Activated T-helper 1 cell treated with anti-CD3 and anti-CD28 coated beads, Interleukin-12 subunit alpha, Interleukin-12 subunit beta, Interleukin-2, Interleukin-4 antibody, amounts not matched to agents 30 ng/mL and 10 ng/mL and 1 ng/mL, durations not matched to agents 14 hours and 24 hours and 36 hours (primary cell): ENCODE results near the gene RPS6KB1. TPM values are rescaled to one million over a fixed set of nuclear protein-coding genes. Genes with fewer than 3 reads are reported as not detected.
"Not testable (repeated sequence)": the region's sequence is repeated elsewhere in the genome, so short reads cannot be mapped to it uniquely, and the experiment has no call there.

Source experiments
- DNase-seq: peaks from one replicate; pipeline ENCODE4 v3.0.0; 2021; ENCODE audit warnings: low spot score
- H3K27ac Mint-ChIP-seq: one replicate; pipeline ENCODE4 v1.8.0; 2021; ENCODE audit warnings: mild to moderate bottlenecking, mixed read lengths
- H3K27me3 Mint-ChIP-seq: one replicate; pipeline ENCODE4 v1.8.0; 2022; ENCODE audit warnings: mild to moderate bottlenecking, moderate library complexity, mixed read lengths; ENCODE audit not compliant: insufficient read depth
- H3K36me3 Mint-ChIP-seq: one replicate; pipeline ENCODE4 v1.8.0; 2021; ENCODE audit warnings: low read depth, mixed read lengths
- H3K4me1 Mint-ChIP-seq: one replicate; pipeline ENCODE4 v1.8.0; 2021; ENCODE audit warnings: low read depth, mixed read lengths
- H3K4me3 Mint-ChIP-seq: one replicate; pipeline ENCODE4 v1.8.0; 2021; ENCODE audit warnings: mild to moderate bottlenecking, moderate library complexity, mixed read lengths
- H3K9me3 Mint-ChIP-seq: one replicate; pipeline ENCODE4 v1.8.0; 2021; ENCODE audit warnings: mixed read lengths
- intact Hi-C: fragments of 100-400 bp; cut with micrococcal nuclease; formaldehyde crosslinking; loops from one replicate; pipeline ENCODE4 v1.15.1; 2024
- total RNA-seq: library from RNA; stranded (reverse); gene quantifications from 2 replicates; pipeline ENCODE4 v1.2.3, GENCODE V29; 2022

RPS6KB1 gene
- total RNA-seq, result 67.6 and 82.7 TPM in 2 replicates

GRCh38 chr17:59892924-59893675 is at the start of gene RPS6KB1, which contains the start of gene TUBD1:
Gene RPS6KB1 (plus strand): TSS chr17:59893121. CDS start chr17:59893185, 64 bp downstream.
Gene TUBD1 (minus strand): TSS chr17:59892943. CDS start chr17:59891002, 1,941 bp downstream.
- Mint-ChIP-seq H3K27me3 (peaks cover 3% of the 10 kb centered on the region), H3K36me3 (peaks cover 14% of the 10 kb centered on the region), H3K4me1 (peaks cover 58% of the 10 kb centered on the region), H3K9me3 (no peaks in the 10 kb centered on the region), H3K4me3 (peak within 1 kb of the TSS; percentile 100), H3K27ac (peak within 1 kb of the TSS; percentile 99)
- DNase-seq, result peak; percentile 98
- intact Hi-C loops, result loop anchor here (1.0 to 5.0 kb wide), 11 partner anchors 46 to 738 kb away; partner anchors contain the start of genes CLTC, DHX40, PRR11 and PTRH2

DNA sequence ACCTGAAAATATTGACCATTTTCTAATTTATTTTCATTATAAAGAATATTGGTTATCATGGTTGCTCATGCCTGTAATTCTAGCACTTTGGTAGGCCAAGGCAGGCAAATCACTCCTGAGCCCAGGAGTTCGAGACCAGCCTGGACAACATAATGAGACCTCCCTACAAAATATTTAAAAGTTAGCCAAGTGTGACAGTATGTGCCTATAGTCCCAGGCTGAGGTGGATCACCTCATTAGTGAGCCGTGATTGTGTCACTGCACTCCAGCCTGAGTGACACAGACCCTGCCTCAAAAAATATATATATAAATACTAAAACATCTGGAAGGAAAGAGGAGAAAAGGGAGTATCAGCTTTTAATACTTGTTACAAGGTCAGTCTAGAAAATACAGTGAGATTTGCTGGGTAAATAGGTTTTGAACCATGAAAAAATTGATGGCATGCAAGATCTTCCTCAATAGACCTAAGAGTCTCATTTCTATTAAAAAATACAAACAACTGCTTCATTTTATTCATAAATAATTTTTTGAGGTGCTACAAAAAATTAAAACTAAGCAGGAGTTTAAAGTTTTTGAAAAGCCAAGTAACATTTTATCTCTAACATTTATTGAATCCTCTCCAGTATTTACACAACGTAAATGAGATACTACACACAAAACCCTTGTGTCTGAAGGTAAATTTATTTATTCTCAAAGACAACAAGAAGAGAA is 47.9 kb upstream of the RPS6KB1 start:
- DNase-seq, result no peak
- H3K36me3 Mint-ChIP-seq, result peaks cover 34% of the 10 kb centered on the region
- peaks cover 2% of the 10 kb centered on the region for H3K27me3 Mint-ChIP-seq
- H3K4me1 Mint-ChIP-seq, result peaks cover 67% of the 10 kb centered on the region
- H3K4me3 Mint-ChIP-seq, result peak overlapping the region; percentile 71
- peak overlapping the region; percentile 93 for H3K27ac Mint-ChIP-seq
- no peaks in the 10 kb centered on the region for H3K9me3 Mint-ChIP-seq
- intact Hi-C loops, result loop anchor here (5.0 kb wide), 4 partner anchors 97 to 483 kb away; no protein-coding TSS in a partner anchor

DNA sequence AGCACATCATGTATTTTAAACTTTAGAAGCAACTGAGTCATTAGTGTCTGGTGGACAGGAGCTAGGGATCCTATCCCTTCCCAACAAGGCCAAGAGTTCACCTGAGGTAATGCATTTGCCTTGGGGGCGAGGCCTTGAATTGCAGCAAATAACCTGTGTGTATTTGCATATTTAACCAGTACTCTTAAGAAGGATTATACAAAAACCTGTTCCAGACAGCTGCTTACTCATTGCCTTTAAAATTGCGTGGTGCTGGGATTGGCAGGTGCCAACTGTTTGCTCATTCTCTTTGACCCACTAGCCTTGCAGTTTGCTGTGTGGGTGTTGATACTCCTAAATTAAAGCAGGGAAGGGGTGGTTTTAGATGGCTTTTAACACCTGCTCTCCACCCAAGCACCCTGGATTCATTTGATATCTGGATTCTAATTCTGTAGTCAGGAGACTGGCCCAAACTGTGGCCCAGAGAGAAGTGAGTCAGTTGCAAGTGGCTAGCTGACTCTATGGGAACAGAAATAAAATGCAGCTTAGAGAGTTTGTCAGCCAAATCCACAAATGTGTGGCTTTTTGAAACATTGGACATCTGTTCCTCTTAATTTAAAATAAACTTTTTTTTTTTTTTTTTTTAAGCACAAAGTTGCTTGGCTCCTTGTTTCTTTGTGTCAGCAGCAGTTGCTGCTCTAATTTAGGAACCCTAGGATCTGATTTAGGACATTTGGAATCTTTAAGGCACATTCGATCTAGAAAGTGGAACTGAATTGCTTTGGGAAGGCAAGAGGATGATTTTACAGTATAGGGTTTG is 47.1 kb upstream of the RPS6KB1 start:
- Mint-ChIP-seq H3K9me3 (no peaks in the 10 kb centered on the region), H3K27ac (peak overlapping the region; percentile 94), H3K36me3 (peaks cover 26% of the 10 kb centered on the region), H3K4me3 (peak overlapping the region; percentile 71), H3K27me3 (no peaks in the 10 kb centered on the region), H3K4me1 (peaks cover 67% of the 10 kb centered on the region)
- intact Hi-C loops, result loop anchor here (1.0 to 5.0 kb wide), 11 partner anchors 8 to 483 kb away; partner anchors contain the start of genes RPS6KB1 and TUBD1
- DNase-seq, result no peak

DNA sequence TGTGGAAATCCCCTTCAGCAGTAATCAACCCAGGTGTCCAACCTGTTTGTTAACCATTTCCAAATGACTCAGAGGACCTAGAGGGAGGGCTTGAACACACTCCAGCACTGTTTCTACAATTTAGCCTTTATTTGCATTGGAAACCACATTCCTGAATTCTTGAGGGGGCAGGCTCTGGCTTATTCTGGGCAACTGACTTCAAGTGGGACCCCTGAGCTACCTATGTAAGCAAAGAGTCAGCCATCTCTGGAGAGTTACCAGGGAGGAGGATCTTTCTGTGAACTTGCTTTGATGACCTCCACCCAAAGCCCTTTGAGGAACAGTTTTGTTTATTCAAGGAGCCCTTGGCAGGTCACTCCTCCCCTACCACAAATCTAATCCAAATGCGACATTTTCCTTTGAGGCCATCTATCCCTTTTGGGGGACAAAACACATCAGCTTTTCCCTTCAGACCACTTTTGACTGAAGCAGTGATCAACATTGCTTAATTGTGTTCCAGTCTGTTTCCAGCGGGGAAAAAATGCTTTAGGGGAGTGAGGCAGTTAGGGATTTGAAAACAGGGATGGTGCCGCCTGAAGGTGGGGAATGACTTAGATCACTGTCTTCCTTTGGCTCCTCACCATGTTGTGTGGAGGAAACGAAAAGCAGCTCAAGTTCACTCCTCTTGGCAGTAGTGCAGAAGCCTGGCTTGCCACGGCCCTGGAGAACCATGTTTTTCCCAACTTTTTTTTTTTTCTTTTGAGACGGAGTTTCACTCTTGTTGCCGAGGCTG is 46.3 kb upstream of the RPS6KB1 start:
- Mint-ChIP-seq H3K4me1 (peaks cover 68% of the 10 kb centered on the region), H3K9me3 (no peaks in the 10 kb centered on the region), H3K27ac (peak overlapping the region; percentile 94), H3K27me3 (no peaks in the 10 kb centered on the region), H3K4me3 (peak overlapping the region; percentile 50), H3K36me3 (peaks cover 18% of the 10 kb centered on the region)
- intact Hi-C loops, result loop anchor here (1.0 to 5.0 kb wide), 11 partner anchors 9 to 484 kb away; partner anchors contain the start of genes RPS6KB1 and TUBD1
- peak; percentile 51 for DNase-seq

DNA sequence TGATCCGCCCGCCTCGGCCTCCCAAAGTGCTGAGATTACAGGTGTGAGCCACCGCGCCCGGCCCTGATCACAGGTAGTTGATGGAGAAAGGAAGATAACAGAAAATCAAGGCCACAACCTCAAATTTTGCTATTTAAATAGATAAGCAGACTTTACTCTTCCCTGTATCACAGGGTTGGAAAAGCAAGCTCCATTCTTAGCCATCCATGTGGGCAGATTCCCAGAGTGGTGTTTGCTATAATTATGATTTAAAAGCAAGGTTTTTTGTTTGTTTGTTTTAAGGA is 44.6 kb upstream of the RPS6KB1 start:
- no peaks in the 10 kb centered on the region for H3K27me3 Mint-ChIP-seq
- peak overlapping the region; percentile 47 for H3K4me3 Mint-ChIP-seq
- no peaks in the 10 kb centered on the region for H3K9me3 Mint-ChIP-seq
- H3K4me1 Mint-ChIP-seq, result peaks cover 77% of the 10 kb centered on the region
- H3K36me3 Mint-ChIP-seq, result peaks cover 10% of the 10 kb centered on the region
- DNase-seq, result no peak
- intact Hi-C loops, result loop anchor here (5.0 kb wide), 4 partner anchors 94 to 486 kb away; no protein-coding TSS in a partner anchor
- peak overlapping the region; percentile 83 for H3K27ac Mint-ChIP-seq

GRCh38 chr17:59848778-59849177 is 44.1 kb upstream of the RPS6KB1 start:
- peaks cover 9% of the 10 kb centered on the region for H3K36me3 Mint-ChIP-seq
- intact Hi-C loops, result loop anchor here (5.0 kb wide), 4 partner anchors 94 to 486 kb away; no protein-coding TSS in a partner anchor
- H3K4me1 Mint-ChIP-seq, result peaks cover 77% of the 10 kb centered on the region
- no peak for DNase-seq
- no peaks in the 10 kb centered on the region for H3K9me3 Mint-ChIP-seq
- H3K27me3 Mint-ChIP-seq, result no peaks in the 10 kb centered on the region
- peak overlapping the region; percentile 83 for H3K27ac Mint-ChIP-seq
- peak overlapping the region; percentile 6 for H3K4me3 Mint-ChIP-seq

DNA sequence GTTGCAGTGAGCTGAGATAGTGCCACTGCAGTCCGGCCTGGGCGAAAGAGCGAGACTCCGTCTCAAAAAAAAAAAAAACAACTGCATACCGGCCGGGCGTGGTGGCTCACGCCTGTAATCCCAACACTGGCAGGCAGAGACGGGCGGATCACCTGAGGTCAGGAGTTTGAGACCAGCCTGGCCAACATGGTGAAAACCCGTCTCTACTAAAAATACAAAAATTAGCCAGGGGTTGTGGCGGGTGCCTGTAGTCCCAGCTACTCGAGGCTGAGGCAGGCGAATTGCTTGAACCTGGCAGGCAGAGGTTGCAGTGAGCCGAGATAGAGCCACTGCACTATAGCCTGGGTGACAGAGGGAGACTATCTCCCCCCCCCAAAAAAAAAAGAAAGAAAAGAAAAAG is 42.6 kb upstream of the RPS6KB1 start:
- peaks cover 65% of the 10 kb centered on the region for H3K4me1 Mint-ChIP-seq
- H3K4me3 Mint-ChIP-seq, H3K27ac Mint-ChIP-seq, H3K9me3 Mint-ChIP-seq, intact Hi-C loops, H3K36me3 Mint-ChIP-seq, H3K27me3 Mint-ChIP-seq, DNase-seq: not testable (repeated sequence)

DNA sequence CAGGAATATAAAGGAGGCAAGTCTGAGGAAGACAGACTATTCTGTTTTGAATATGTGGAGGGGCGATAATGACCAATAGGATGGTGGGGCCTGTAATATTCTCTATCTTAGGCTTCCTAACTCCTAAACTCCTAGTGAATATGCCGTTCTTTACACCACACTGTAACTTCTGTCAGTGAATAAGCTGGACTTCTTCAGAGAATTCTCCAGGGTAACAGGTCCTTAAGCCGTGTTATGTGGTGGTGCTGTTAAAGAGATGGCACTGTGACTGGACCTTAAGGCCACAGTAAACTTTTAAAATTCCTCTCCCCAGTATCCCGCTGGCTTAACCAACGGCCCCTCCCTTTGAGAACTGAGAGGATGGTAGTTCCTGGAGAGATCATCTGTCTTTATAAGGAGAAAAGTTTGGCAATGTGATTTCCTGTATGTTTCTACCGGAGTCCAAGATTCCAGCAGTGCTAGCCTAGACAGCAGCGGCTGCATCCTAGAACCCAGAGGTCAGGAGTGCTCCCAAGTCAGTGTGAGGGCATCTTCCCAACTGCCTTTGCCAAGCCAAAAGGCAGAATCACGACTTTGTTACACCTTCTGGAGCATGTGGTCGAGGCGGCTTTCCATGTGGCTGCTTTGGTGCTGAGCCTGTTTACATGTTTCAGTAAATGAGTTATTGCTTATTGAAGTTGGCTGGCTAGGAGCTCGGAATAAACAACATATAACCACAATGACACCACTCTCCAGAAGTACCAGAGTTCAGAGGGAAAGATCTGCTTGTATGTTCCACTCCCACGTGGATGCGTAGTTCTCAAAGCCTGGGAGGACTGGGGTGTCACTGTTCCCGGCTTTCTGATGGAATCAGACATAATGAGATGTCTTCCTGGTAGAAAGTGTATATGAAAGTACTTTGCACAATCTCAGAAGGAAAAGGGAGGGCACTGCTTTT is 41.2 kb upstream of the RPS6KB1 start:
- H3K27me3 Mint-ChIP-seq, result no peaks in the 10 kb centered on the region
- peak overlapping the region; percentile 52 for H3K27ac Mint-ChIP-seq
- peaks cover 55% of the 10 kb centered on the region for H3K4me1 Mint-ChIP-seq
- intact Hi-C loops, result loop anchor here (2.0 kb wide), 1 partner anchor 145 kb away; the partner anchor contains the start of genes PTRH2 and VMP1
- no peaks in the 10 kb centered on the region for H3K9me3 Mint-ChIP-seq
- peaks cover 9% of the 10 kb centered on the region for H3K36me3 Mint-ChIP-seq
- H3K4me3 Mint-ChIP-seq, result no peak overlapping the region
- DNase-seq, result no peak

GRCh38 chr17:59852847-59853167 is 40.1 kb upstream of the RPS6KB1 start:
- peaks cover 53% of the 10 kb centered on the region for H3K4me1 Mint-ChIP-seq
- H3K4me3 Mint-ChIP-seq, result peak overlapping the region; percentile 55
- H3K9me3 Mint-ChIP-seq, DNase-seq, H3K27me3 Mint-ChIP-seq, H3K36me3 Mint-ChIP-seq: not testable (repeated sequence)
- intact Hi-C loops, result loop anchor here (2.0 kb wide), 1 partner anchor 146 kb away; the partner anchor contains the start of genes PTRH2 and VMP1
- H3K27ac Mint-ChIP-seq, result peak overlapping the region; percentile 85

GRCh38 chr17:59853168-59853918 is 39.6 kb upstream of the RPS6KB1 start:
- Mint-ChIP-seq H3K4me1 (peaks cover 52% of the 10 kb centered on the region), H3K27me3 (no peaks in the 10 kb centered on the region), H3K36me3 (peaks cover 9% of the 10 kb centered on the region), H3K9me3 (no peaks in the 10 kb centered on the region), H3K4me3 (peak overlapping the region; percentile 55), H3K27ac (peak overlapping the region; percentile 85)
- intact Hi-C loops, result loop anchor here (2.0 kb wide), 1 partner anchor 147 kb away; the partner anchor contains the start of genes PTRH2 and VMP1
- peak; percentile 60 for DNase-seq
